GM19193 (cell line): ENCODE data around the gene IP6K1.
A peak's percentile ranks its signal among the peaks of the same experiment; 100 is the strongest.

Source experiments
- POLR2A ChIP-seq: IDR thresholded peaks from 4 replicates; pipeline ENCODE4 v1.6.1; 2011; ENCODE audit not compliant: insufficient read depth, insufficient read length; ENCODE audit errors: extremely low read depth

The IP6K1 gene

GRCh38 chr3:49747792-49748480 lies 38.4 kb downstream of the IP6K1 start:
- TF ChIP-seq POLR2A, result no peak

- TF ChIP-seq POLR2A, result no peak
Observed at GRCh38 chr3:49745986-49746385, 40.4 kb downstream of the IP6K1 start.

- no peak for TF ChIP-seq POLR2A
Observed at GRCh38 chr3:49740427-49740826, 45.9 kb downstream of the IP6K1 start.

GRCh38 chr3:49738067-49738713 lies 48.2 kb downstream of the IP6K1 start:
- no peak for TF ChIP-seq POLR2A

- no peak for TF ChIP-seq POLR2A
Observed at GRCh38 chr3:49734752-49735151, 51.6 kb downstream of the IP6K1 start.

- no peak for TF ChIP-seq POLR2A
Observed at GRCh38 chr3:49733551-49733950, 52.8 kb downstream of the IP6K1 start.

GRCh38 chr3:49732597-49732996 lies 53.7 kb downstream of the IP6K1 start:
- TF ChIP-seq POLR2A, result no peak

DNA sequence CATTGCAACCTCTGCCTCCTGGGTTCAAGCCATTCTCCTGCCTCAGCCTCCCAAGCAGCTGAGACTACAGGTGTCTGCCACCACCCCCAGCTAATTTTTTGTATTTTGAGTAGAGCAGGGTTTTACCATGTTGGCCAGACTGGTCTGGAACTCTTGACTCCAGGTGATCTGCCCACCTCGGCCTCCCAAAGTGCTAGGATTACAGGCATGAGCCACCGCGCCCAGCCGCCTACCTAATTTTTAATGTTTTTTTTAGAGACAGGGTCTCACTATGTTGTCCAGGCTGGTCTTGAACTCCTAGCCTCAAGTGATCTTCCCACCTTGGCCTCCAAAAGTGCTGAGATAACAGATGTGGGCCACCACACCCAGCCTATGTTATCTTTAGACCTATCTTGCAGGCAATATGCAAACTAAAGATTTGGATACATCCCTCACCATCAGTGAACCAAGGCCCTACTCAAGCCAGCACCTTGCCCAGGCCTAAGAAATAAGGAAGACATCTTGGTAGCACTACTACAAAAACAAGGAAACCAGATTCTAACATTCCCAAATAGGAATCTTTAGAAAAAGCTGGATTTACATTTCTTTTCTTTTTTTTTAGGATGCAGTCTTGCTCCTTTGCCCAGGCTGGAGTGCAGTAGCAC lies 56.3 kb downstream of the IP6K1 start:
- TF ChIP-seq POLR2A, result no peak

DNA sequence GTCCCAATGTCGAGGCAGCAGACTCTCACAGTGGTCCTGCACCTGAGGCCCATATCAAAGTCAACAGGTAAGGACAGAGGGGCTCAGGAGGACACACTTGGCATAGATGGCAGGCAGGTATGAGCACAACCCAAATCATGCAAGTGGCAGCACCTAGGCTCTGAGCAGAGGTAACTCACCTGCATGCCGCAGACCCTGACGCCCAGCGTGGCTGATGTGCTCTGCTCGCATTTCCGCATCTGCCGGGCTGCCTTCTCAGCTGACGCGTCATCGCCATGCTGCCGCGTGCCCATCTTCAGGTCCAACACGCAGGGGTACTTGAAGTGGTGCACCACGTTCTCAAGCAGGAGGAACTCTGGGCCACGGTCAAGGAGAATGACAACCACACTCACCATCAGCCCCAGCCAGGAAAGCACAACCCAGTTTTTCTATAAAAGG lies 58.4 kb downstream of the IP6K1 start:
- TF ChIP-seq POLR2A, result no peak

DNA sequence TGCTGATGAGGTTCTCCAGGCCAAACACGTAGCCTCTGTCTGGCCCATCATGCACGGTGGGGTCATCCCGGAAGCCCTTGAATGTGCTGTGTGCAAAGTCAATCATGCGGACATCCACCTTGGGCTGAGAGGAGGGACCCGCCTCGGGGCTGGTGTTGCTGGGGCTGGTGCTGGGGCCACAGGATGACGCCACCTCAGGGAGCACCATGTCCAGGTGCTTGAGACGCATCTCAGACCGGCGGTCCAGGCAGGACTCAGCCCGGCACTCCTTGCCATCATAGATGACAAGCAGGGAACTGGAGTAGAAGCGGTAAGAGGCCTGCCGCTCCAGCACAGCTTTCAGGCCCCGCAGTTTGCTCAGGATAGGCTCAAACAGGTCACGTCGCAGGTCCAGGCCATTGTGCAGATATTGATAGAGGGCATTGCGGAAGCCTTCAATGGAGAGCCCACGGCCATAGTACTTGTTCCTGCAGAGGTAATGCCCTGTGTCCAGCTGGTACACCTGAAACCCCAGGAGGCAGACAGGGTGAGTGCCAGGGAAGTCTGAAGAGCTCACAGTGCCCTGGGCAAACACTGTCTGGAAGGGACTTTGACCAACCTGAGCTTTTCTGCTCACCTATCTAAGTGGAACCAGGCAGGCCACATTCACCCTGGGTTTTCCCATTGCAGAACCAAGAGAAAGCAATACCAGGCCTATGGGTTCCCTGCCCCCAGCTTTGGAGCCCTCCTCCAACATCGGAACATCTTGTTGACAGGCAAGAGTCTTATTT lies 59.0 kb downstream of the IP6K1 start:
- no peak for TF ChIP-seq POLR2A

DNA sequence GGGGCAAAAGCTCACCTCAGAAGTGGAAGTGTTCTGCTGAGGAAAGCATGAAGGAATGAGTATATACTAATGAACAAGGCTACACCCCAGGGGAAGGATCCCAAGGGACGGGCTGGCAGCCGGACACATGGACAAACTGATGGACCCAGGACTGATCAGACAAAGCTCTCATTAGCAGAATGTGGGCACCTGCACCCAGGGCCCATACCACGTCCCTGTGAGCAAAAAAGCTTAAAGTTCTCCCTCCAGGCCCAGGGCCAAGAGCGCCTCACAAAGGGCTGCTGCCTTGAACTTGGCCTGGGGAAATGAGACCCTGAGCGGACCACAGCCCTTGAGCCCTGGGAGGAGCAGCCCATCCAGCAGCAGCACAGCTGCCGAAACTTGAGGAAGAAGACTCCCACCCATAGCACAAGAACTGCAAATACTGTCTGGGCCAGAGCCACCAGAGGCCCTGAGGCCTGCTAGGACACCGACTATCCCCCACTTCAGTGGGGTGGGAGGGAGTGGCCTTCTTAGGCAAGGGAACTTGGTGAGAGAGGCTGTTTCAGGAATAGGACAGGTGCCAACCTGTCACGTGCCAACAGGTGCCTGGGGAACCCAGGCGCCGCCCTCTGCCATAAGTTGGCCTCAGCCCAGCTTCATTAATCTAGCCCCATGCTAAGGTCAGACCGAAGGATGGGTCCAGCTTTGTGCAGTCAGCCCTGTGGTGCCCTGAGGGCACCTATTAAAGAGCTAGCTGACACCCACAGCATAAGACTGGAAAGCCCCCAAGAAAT lies 60.2 kb downstream of the IP6K1 start:
- TF ChIP-seq POLR2A, result no peak

- TF ChIP-seq POLR2A, result no peak
Observed at GRCh38 chr3:49724586-49724985, 61.8 kb downstream of the IP6K1 start.

DNA sequence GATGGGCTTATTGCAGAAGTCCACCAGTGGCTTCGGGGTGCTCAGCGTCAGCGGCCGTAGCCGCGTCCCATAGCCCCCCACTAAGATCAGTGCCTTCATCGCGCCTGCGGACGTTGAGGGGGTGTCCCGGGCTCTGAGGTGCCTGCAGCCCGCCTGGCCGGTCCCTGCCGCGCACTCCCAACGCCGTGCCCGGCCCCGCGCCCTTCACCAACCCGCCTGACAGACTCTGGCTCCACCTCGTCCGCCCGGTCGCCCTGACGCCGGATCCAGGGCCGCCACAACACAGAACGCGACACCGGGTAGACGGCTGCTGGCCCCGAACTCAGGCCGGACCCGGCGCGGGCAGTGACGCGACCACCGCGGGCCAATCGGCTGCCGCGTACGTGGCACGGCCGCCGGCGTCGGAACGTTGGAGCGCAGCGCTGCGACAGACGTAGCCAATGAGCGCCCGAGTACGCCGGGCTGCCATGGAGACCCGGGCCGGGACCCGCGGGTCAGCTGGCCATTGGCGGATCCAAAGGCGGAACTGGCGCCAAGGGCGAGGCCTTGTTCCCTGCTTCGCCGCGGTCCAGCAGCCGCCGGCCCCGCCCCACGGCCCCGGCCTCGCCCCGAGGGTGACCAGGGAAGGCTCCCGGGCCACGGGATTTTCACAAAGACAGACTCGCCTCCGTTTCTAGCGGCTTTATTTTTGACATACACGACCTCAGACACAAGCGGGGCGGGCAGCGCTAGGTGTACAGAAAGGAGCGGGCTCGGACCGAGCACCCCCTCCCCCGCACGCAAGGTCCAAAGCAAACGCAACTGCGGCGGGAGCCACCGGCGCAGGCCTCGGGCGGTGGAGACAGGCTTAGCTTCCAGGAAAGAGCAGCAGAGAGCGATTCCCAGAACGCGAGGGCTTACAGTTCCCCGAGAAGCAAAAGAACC lies 62.5 kb downstream of the IP6K1 start, which contains the start of gene GMPPB:
Gene GMPPB (minus strand): TSS at position 324 of the 924 bp plus-strand sequence. CDS start 225 bp downstream, at position 99.
- peak; percentile 73 for TF ChIP-seq POLR2A
